Epithelial cell of esophagus (primary cell): ENCODE data around the gene GRM7.

Experiments used
- DNase-seq: peaks from one replicate; pipeline ENCODE4 v3.0.0; 2010; ENCODE audit warnings: low read depth
- H3K4me3 ChIP-seq: 2 replicates; pipeline ENCODE4 v1.5.1; 2011; ENCODE audit warnings: mild to moderate bottlenecking, low read length, control low read depth
- TF ChIP-seq, protein P1 (sequence below): IDR thresholded peaks from 2 replicates; pipeline ENCODE4 v1.5.1; 2011; ENCODE audit warnings: low read depth, mild to moderate bottlenecking, low read length, control low read depth, inconsistent platforms; ENCODE audit not compliant: insufficient read depth; ENCODE audit errors: missing control alignments

Gene GRM7

DNA sequence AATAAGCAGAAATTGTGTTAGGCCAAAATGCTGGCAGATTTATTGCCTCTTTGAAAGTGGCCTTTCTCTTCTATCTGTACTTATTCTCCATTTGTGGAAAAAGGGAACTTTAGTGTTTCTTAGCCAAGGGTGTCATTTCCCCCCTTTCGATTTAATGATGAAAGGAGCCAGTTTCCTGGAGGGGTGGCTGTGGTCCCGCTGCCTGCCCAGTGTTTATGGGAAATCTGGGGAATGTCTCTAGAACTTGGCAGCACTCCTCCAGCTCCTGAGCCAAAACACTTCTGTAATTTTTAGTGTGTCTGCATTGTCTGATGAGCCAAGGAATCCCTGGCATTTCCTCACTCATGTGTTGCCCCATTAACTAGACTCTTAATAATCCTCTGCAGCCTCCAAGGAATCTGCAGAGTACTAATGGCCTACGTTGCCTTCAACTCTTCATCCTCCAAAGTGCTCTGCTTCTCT, 448.8 kb downstream of the GRM7 start:
- TF ChIP-seq, protein P1, sequence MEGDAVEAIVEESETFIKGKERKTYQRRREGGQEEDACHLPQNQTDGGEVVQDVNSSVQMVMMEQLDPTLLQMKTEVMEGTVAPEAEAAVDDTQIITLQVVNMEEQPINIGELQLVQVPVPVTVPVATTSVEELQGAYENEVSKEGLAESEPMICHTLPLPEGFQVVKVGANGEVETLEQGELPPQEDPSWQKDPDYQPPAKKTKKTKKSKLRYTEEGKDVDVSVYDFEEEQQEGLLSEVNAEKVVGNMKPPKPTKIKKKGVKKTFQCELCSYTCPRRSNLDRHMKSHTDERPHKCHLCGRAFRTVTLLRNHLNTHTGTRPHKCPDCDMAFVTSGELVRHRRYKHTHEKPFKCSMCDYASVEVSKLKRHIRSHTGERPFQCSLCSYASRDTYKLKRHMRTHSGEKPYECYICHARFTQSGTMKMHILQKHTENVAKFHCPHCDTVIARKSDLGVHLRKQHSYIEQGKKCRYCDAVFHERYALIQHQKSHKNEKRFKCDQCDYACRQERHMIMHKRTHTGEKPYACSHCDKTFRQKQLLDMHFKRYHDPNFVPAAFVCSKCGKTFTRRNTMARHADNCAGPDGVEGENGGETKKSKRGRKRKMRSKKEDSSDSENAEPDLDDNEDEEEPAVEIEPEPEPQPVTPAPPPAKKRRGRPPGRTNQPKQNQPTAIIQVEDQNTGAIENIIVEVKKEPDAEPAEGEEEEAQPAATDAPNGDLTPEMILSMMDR = no peak
- H3K4me3 ChIP-seq = no peak overlapping the region
- DNase-seq = no peak

DNA sequence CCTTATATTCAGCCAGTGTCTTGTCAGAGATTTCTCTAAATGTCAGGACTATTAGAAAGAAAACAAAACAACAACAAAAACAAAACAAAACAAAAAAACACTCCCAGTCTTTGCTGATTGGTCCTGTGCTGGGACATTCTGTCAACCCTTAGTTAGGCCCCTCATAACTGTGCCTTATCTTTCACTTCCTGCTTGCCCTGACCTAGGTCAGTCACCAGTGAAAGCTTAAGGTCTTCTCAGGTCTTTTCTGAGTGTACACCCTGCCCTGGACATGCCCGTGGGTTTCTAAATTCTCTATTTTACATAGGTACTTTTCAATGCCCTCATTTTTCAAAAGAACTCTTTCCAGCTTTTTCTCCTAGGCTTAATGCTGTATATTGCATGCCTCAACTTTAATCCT, 454.1 kb downstream of the GRM7 start:
- TF ChIP-seq, protein P1 = no peak
- no peak for DNase-seq
- H3K4me3 ChIP-seq = no peak overlapping the region

DNA sequence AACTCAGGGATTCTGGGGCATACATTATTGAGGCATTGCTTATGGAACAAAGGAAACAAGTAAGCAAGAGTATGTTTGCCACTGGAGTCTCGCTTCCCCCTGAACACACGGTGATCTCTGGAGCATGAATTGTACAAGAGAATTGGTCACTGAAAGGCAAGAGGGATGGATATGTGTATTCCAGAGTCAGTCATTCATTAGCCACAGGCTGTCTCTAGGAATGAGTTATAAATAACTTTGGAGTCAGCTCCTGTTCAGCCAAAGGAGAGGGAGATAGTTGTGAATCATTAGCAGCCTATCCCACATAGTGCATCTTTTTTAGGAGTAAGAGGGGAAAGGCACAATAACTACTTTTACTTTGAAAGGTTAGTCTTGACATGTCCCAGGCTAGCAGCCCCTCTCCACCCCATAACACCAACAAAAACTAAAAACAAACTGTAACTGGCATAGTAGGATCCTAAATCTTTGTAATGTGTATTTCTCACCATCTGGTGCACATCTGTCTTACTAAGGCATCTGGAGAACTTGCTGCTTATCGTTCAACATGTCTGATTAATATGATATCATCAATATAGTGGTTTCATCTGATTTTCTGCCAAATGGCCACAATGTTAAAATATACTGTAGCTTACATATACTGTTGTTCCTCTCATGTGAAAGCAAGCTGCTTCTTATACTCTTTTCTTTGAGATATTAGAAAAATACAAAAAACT, 462.2 kb downstream of the GRM7 start:
- TF ChIP-seq, protein P1 = no peak
- H3K4me3 ChIP-seq = no peak overlapping the region
- DNase-seq = no peak

DNA sequence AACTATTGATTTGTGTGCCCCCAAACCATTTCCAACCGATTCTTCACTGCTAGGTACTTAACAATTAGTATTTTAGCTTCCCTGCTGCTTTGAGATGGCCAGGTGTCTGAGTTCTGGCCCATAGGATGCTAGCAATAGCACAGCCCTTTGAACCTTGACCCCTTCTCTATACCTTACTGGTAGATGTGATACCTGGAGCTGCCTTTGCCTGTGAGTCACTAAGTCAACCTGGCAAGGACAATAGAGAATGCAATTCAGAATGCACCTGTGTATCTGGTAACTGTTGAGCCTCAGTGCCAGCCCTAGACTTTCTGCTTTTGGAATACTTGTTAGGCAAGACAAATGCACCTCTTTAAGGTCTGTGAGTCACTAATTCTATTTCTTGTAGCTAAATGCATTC, 467.4 kb downstream of the GRM7 start:
- TF ChIP-seq, protein P1 = no peak
- peak; percentile 2 for DNase-seq
- H3K4me3 ChIP-seq = no peak overlapping the region

DNA sequence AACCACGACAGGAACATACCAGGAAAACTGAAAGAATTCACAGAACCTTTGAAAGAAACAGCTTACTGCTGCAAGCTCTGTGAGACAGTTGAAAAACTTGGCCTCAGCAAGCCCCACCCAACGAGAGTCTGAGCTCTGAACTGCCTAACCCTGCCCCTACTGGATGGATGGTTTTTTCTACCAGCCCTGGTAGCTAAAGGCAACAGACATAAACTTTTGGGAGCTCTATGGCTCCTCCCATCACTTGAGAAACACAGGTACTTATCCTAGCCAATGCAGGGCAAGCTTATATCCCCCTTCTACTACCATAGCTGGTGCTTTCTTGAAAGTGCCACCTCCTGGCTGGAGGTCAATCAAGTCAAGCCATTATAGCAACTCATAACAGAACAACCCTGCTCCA, 471.8 kb downstream of the GRM7 start:
- TF ChIP-seq, protein P1 = no peak
- no peak for DNase-seq
- H3K4me3 ChIP-seq = no peak overlapping the region

DNA sequence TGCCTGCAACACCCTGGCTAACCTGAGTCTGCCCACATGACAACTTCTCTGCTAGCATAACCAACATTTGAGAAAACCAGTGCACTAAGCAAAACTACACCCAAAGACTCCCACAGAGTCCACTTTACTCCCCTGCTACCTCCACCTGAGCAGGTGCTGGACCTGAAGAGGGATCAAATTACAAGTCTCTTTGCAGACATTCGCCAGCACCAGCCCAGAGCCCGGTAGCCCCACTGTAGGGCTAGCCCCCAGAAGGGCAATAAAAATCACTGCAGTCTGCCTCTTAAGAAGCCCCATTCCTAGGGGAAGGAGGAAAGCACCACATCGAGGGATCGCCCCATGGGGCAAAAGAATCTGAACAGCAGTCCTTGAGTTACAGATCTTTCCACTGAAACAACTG, 472.2 kb downstream of the GRM7 start:
- no peak overlapping the region for H3K4me3 ChIP-seq
- TF ChIP-seq, protein P1 = no peak
- no peak for DNase-seq

DNA sequence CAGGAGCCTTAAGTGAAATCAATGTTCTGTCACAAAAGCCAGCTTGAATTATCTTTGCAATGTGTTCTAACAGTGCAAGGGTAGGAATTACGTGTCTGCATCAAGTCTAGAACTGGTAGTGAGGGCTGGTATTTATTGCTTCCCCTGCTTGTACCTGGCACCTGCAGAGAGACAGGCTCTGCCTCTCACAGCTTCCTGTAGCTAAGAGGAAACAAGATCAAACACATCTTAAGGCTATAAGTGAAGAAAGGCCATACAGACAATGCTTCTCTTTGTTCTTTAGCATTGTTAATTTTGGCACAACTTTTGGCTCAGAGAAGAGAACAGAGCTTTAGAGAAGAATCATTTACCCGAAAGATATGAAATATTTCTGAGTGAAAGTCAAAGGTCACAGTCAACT, 479.9 kb downstream of the GRM7 start:
- TF ChIP-seq, protein P1 = no peak
- no peak for DNase-seq
- no peak overlapping the region for H3K4me3 ChIP-seq
